Dermis microvascular lymphatic vessel endothelial cell (primary cell): Measurements from ENCODE around the gene IQGAP2. TPM values are rescaled to one million over a fixed set of nuclear protein-coding genes. Genes with fewer than 3 reads are reported as not detected.

Experiments used
- DNase-seq, 2 donors: peaks; one replicate each; pipeline versions ENCODE4 v3.0.0 to v3.0.0-alpha.2; 2010; ENCODE audit warnings: low read depth in 2 of 2
- total RNA-seq: library from RNA; depleted of rRNA; stranded (reverse); fragments of >200 nt; gene quantifications from 2 replicates; pipeline ENCODE4 v1.2.1, GENCODE V29; 2014

Gene IQGAP2
- total RNA-seq, 1 donor from 2014 or later, result 1.8 TPM

GRCh38 chr5:76475385-76475784 is 72.3 kb downstream of the IQGAP2 start:
- no peak for DNase-seq

GRCh38 chr5:76475936-76476335 is 72.9 kb downstream of the IQGAP2 start:
- DNase-seq, result no peak

GRCh38 chr5:76476474-76477038 is 73.5 kb downstream of the IQGAP2 start:
- no peak for DNase-seq

- DNase-seq, result no peak
These were observed 74.0 kb downstream of the IQGAP2 start for GRCh38 chr5:76477061-76477460.

- no peak for DNase-seq
These were observed 74.5 kb downstream of the IQGAP2 start for GRCh38 chr5:76477571-76477970.

- no peak for DNase-seq
These were observed 76.2 kb downstream of the IQGAP2 start for GRCh38 chr5:76479281-76479680.

GRCh38 chr5:76479973-76480667 is 77.0 kb downstream of the IQGAP2 start:
- no peak for DNase-seq

GRCh38 chr5:76482984-76483383 is 79.9 kb downstream of the IQGAP2 start:
- no peak for DNase-seq

- no peak for DNase-seq
These were observed 80.3 kb downstream of the IQGAP2 start for GRCh38 chr5:76483433-76483832.

- DNase-seq, result no peak
These were observed 80.8 kb downstream of the IQGAP2 start for GRCh38 chr5:76483881-76484280.

GRCh38 chr5:76485511-76485910 is 82.4 kb downstream of the IQGAP2 start:
- no peak for DNase-seq

GRCh38 chr5:76487386-76487785 is 84.3 kb downstream of the IQGAP2 start:
- DNase-seq, result no peak

GRCh38 chr5:76487821-76488220 is 84.7 kb downstream of the IQGAP2 start:
- DNase-seq, result no peak

GRCh38 chr5:76488969-76489368 is 85.9 kb downstream of the IQGAP2 start:
- DNase-seq, result no peak

- no peak for DNase-seq
These were observed 87.0 kb downstream of the IQGAP2 start for GRCh38 chr5:76489877-76490688.

GRCh38 chr5:76490960-76491359 is 87.9 kb downstream of the IQGAP2 start:
- DNase-seq, result no peak

- DNase-seq, result no peak
These were observed 89.7 kb downstream of the IQGAP2 start for GRCh38 chr5:76492819-76493189.

- DNase-seq, result no peak
These were observed 90.2 kb downstream of the IQGAP2 start for GRCh38 chr5:76493190-76493837.

GRCh38 chr5:76494201-76494600 is 91.1 kb downstream of the IQGAP2 start:
- DNase-seq, result no peak

GRCh38 chr5:76495870-76496269 is 92.8 kb downstream of the IQGAP2 start:
- no peak for DNase-seq

- no peak for DNase-seq
These were observed 94.0 kb downstream of the IQGAP2 start for GRCh38 chr5:76497065-76497460.
